ENCODE data around the gene KCNMB4.
A peak's percentile ranks its signal among the peaks of the same experiment; 100 is the strongest.

The KCNMB4 gene

DNA sequence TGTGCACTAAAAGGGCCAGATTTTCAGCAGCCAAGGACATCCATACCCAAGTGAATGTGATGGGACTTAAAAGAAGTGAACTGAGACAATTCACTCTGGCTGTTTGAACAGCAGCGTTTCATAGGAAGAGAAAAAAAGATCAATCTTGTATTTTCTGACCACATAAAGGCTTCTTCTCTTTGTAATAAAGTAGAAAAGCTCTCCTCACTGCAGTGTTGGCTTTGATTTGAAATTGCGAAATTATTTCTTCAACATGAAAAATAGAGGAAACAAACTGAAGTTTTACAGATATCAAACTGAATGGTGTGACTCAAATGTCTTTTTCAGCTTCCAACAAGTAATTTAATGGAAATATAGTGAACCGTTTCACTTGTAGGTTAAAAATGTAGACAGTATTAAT lies 11.3 kb upstream of the KCNMB4 start:
- in situ Hi-C loops (cut with HindIII; ENCODE audit: low sequenced_read_pairs): no loop called here
- no peak overlapping the region for H3K4me3 ChIP-seq (ENCODE audit: low read depth, low read length)
- no peak for DNase-seq (ENCODE audit: low read depth, low spot score)
- TF ChIP-seq, protein P1, sequence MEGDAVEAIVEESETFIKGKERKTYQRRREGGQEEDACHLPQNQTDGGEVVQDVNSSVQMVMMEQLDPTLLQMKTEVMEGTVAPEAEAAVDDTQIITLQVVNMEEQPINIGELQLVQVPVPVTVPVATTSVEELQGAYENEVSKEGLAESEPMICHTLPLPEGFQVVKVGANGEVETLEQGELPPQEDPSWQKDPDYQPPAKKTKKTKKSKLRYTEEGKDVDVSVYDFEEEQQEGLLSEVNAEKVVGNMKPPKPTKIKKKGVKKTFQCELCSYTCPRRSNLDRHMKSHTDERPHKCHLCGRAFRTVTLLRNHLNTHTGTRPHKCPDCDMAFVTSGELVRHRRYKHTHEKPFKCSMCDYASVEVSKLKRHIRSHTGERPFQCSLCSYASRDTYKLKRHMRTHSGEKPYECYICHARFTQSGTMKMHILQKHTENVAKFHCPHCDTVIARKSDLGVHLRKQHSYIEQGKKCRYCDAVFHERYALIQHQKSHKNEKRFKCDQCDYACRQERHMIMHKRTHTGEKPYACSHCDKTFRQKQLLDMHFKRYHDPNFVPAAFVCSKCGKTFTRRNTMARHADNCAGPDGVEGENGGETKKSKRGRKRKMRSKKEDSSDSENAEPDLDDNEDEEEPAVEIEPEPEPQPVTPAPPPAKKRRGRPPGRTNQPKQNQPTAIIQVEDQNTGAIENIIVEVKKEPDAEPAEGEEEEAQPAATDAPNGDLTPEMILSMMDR (IDR thresholded peaks at IDR 0.05; ENCODE audit: low read depth, low read length): no peak

DNA sequence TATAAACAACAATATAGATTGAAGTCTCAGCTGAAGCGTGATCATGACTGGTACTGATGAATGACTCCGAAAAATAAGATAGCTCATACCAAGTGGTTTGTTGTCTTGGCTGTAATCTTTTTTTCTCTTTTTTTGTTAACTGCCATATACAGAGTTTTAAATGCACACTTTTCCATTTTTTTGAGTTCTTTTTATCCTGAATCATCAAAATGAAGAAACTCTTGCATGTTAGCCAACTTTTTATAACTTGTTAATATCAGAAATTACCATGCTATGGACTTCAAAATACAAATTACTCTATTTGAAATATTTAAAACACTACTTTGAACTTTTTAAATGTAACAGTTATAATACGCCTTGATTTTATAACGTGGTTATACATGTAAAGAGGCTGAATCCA lies 10.1 kb upstream of the KCNMB4 start:
- in situ Hi-C loops (cut with HindIII; ENCODE audit: low sequenced_read_pairs): no loop called here
- no peak for DNase-seq (ENCODE audit: low read depth, low spot score)
- TF ChIP-seq, protein P1 (IDR thresholded peaks at IDR 0.05; ENCODE audit: low read depth, low read length): no peak
- no peak overlapping the region for H3K4me3 ChIP-seq (ENCODE audit: low read depth, low read length)

DNA sequence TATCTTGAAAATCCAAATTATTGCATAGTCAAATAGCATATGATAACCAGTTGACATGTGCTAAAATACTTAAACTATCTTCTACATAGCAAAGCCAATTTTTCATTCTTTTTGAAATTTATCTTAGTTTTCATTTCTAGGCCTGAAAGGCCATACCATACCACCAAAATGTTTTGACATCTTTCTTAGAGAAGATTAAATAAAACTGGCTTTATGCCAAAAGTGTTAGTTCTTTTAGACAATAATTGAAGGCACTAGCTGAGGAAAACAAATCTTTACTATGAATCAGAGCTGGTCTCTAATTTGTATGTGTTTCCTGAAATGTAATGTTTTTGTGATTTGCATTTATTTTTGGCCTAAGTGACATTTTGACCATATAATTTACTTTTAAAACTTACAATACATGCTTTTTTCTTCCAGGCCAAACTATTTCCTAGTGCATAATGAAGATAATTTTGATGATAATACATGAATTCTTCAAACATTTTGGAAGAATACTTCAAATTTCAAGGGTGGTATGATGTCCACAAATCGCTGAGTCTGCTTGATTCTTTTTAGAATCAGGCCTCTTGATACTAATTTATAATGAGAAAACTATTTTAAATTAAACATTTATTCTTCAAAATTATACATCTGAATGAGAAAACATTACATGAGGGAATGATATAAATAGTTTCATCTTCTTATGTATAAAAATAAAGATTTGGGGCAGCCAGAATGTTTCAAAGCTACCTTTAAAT lies 6.5 kb upstream of the KCNMB4 start:
- H3K4me3 ChIP-seq (ENCODE audit: low read depth, low read length): no peak overlapping the region
- DNase-seq (ENCODE audit: low read depth, low spot score): no peak
- TF ChIP-seq, protein P1 (IDR thresholded peaks at IDR 0.05; ENCODE audit: low read depth, low read length): no peak
- in situ Hi-C loops (cut with HindIII; ENCODE audit: low sequenced_read_pairs): no loop called here

DNA sequence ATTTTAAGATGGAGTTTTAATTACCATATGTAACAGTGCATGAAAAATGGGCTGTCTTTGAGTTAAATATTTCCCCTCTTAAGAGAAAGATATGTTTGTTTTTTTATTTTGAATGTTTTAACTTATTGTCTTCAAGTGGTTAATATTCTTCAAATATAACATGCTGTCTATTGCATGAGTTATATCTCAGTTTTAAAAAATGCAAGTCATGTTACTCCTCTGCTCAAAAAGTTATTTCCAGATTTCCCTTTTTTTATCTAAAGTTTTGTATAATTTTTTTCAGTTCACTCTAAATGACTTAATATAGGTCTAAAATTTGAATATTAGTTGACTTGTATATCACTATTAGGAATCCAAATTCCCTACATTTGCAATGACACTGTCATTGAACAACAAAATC lies 5.9 kb upstream of the KCNMB4 start:
- in situ Hi-C loops (cut with HindIII; ENCODE audit: low sequenced_read_pairs): no loop called here
- H3K4me3 ChIP-seq (ENCODE audit: low read depth, low read length): no peak overlapping the region
- no peak for DNase-seq (ENCODE audit: low read depth, low spot score)
- TF ChIP-seq, protein P1 (IDR thresholded peaks at IDR 0.05; ENCODE audit: low read depth, low read length): no peak

DNA sequence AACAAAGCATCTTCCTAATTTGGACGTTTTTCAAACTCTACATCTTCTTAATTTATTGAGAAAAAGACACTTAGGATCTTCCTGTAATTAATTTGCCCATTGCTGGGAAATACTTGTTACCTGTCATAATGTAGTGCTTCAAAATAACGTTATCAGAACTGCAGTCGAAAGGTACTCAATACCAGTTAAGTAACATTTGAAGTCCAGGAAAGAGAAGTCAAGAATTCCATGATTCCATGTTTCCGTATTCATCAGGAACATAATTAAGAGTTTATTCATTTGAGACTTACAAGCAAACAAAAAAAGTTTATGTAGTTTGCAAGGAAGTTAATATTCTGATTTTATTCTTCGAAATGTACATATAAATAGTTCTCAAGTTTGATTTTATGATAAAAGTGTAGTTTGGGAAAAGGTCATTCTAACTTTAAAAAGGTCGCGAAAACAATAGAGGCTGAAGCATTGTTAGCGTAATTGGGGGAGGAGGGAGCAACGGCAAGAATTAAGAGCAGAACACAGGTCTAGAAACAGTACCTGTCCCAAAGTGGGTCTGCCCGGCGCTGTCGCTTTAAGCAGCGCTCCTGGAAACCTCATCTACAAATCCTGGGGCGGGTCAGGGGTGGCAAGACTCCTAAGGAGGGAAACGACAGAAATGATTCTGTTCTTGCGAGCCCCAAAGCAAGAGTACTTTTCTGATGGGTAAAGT lies 1.2 kb upstream of the KCNMB4 start:
- TF ChIP-seq, protein P1 (IDR thresholded peaks at IDR 0.05; ENCODE audit: low read depth, low read length): no peak
- DNase-seq (ENCODE audit: low read depth, low spot score): no peak
- in situ Hi-C loops (cut with HindIII; ENCODE audit: low sequenced_read_pairs): no loop called here
- no peak overlapping the region for H3K4me3 ChIP-seq (ENCODE audit: low read depth, low read length)

DNA sequence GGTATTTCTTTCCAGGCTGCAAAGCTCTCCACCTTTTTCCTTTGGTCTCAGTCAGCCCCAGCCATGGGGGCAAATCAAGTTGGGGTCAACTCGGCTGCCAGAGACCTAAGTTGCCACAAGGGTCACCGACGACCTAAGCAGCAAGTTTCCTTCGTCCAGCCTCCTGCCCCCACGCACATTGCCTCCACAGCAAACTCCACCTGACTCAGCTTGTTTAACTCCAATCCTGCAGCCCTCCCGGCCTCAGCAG lies 767 bp upstream of the KCNMB4 start:
- TF ChIP-seq, protein P1 (IDR thresholded peaks at IDR 0.05; ENCODE audit: low read depth, low read length): no peak
- in situ Hi-C loops (cut with HindIII; ENCODE audit: low sequenced_read_pairs): no loop called here
- peak overlapping the region; percentile 63 for H3K4me3 ChIP-seq (ENCODE audit: low read depth, low read length)
- no peak for DNase-seq (ENCODE audit: low read depth, low spot score)
